GM21723 (cell line): Measurements from ENCODE around the gene SLC35F5.
"Not testable (repeated sequence)": the region's sequence is repeated elsewhere in the genome, so short reads cannot be mapped to it uniquely, and the experiment has no call there.

ENCODE experiments used
- ATAC-seq: cut with Tn5 transposase; IDR thresholded peaks from one replicate; pipeline ENCODE4 v1.9.1; 2021; ENCODE audit warnings: mild to moderate bottlenecking, moderate library complexity; ENCODE audit not compliant: unreplicated experiment

Gene SLC35F5

DNA sequence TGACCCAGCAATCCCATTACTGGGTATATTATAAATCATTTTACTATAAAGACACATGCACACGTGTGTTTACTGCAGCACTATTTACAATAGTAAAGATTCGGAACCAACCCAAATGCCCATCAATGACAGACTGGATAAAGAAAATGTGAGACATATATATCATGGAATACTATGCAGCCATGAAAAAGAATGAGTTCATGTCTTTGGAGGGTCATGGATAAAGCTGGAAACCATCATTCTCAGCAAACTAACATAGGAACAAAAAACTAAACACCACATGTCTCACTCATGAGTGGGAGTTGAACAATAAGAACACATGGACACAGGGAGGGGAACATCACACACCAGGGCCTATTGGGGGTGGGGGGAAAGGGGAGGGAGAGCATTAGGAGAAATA, 58.2 kb downstream of the SLC35F5 start:
- ATAC-seq, result not testable (repeated sequence)

DNA sequence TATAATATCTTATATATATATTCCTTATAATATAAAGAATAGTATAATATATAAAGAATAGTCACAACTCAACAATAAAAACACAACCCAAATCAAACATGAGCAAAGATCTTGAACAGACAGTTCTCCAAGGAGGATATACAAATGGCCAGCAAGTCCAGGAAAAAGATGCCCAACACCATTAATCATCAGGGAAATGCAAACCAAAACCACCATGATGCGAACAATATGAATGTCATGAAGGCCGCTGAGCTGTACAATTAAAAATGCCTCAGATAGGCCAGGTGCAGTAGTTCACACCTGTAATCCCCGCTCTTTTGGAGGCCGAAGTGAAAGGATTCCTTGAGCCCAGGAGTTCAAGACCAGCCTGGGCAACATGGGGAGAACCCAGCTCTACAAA, 58.9 kb downstream of the SLC35F5 start:
- no peak for ATAC-seq

DNA sequence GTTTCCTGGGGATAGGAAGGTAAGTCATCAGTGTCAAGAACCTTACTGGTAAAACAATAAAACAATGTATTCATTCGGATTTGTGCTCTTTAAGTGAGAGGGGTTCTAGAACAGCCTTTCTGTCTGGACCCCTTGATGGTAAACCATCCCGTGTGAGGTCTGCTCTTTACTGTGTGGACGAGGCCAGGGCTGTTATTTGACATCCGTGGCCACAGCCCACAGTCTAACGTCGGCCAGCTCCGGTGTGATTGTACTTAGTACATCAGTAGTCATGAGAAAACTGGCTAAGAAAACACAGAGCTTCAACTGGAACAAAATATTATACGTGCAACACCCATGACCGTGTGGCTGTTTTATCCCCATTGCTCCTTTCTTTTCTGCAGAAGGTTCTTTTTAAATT, 62.0 kb downstream of the SLC35F5 start:
- ATAC-seq, result no peak

- peak; percentile 84 for ATAC-seq
Measured at GRCh38 chr2:113692698-113693428, 63.6 kb downstream of the SLC35F5 start.

DNA sequence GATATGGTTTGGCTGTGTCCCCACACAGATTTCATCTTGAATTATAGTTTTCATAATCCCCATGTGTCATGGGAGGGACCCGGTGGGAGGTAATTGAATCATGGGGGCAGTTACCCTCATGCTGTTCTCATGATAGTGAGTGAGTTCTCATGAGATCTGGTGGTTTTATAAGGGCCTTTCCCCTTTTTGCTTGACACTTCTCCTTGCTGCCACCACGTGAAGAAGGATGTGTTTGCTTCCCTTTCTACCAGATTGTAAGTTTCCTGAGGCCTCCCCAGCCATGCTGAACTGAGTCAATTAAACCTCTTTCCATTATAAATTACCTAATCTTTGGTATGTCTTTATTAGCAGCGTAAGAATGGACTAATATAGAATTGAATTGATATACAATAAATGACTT, 65.6 kb downstream of the SLC35F5 start:
- not testable (repeated sequence) for ATAC-seq

DNA sequence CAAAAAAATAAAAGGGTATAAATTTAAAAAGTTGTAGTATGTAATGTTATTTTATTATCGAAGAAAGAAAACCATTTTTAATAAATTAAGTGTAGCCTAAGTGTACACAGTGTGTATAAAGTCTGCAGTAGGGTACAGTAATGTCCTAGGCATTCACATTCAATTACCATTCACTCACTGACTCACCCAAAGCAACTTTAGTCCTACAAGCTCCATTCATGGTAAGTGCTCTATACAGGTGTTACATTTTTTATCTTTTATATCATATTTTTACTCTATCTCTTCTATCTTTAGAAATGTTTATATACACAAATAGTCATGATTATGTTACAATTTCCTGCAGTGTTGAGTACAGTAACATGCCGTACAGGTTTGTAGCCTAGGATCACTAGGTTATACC, 69.9 kb downstream of the SLC35F5 start:
- ATAC-seq, result no peak

DNA sequence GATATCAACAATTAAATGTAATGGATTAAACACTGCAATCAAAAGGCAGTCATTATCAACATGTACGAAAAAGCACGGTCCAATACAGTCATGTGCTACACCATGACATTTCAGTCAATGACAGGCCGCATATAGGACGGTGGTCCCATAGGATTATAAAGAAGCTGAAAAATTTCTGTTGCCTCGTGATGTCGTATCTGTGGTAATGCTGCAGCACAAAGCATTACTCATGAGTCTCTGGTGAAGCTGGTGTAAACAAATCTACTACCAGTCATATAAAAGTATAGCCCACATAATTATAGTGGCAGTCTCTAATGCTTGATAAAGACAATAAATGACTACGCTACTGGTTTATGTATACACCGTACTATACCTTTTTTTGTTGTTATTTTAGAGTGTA, 71.0 kb downstream of the SLC35F5 start:
- ATAC-seq, result no peak

GRCh38 chr2:113679457-113679856, 77.0 kb downstream of the SLC35F5 start:
- ATAC-seq, result no peak

- ATAC-seq, result no peak
Measured at GRCh38 chr2:113677330-113677729, 79.1 kb downstream of the SLC35F5 start.

- ATAC-seq, result no peak
Measured at GRCh38 chr2:113676623-113677266, 79.7 kb downstream of the SLC35F5 start.

DNA sequence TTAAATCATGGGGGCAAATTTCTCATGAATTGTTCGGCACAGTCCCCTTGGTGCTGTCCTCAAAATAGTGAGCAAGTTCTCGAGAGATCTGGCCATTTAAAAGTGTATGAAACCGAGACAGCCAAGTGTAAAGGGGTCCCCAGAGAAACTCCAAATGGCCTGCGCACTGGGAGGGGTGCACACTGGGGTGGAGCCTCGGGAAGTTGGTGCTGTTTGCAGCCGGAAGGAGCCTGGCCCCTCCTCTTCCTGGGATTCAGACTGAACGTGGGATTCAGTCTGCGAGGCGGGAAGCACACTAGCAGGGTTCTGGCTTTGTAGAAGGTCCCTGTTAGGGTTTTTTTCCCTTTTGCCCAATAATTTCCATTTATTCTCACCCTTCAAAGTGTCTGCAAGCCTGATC, 80.6 kb downstream of the SLC35F5 start:
- no peak for ATAC-seq

- no peak for ATAC-seq
Measured at GRCh38 chr2:113672326-113672932, 84.0 kb downstream of the SLC35F5 start.

DNA sequence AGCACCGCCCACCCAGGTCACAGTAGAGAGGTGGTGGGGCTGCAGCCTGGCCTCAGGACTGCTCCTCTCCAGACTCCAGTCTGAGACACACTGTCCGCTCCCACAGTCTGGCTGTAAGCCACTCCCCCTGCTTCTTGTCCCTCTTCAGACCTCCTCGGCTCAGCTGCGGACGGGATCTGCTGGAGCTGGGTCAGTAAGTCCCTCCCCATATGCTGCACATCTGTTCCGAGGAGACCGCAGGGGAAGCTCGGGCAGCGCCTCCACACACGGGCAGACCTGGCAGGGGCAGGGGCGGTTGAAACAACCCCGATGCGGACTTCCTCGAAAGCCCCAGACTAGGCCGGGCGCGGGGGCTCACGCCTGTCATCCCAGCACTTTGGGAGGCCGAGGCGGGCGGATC, 87.4 kb downstream of the SLC35F5 start:
- not testable (repeated sequence) for ATAC-seq

DNA sequence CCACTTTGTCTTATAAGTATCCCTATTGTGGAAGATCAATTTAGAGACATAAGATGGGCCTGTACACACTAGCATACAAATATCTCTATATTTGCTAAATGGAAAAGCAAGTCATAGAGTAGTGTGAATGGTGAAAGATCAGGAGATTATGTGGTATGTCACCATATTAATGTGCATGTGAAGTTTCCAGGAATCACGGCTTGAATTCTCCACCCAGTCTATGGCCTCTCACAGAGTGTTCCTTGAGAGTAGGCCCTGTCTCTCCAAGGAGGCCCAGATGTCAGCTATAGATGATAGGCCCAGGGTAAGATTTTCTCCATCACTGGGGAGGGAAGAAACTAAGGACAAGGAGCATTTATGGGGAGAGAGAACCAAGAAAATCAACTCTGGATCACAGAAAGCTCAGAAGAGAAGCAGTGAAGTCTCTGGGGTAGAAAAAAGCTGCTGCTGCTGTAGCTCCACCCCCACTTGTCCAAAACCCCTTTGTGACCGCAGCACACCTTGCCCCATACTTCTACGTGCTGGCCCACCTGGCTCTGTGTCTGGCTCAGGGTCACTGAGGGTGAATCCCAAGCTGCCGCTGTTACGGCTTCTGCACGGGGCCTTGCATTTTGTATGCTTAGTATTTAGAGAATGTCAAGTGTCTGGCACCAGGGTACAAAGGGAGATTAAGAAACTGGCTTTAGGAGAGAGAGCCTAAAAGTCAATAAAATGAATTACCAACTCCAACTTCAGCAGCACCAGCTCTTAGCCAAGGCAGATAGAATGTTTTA, 91.5 kb downstream of the SLC35F5 start:
- not testable (repeated sequence) for ATAC-seq

- not testable (repeated sequence) for ATAC-seq
Measured at GRCh38 chr2:113663285-113664060, 93.0 kb downstream of the SLC35F5 start.
